Body of pancreas (tissue), 4 donors: ENCODE data around the gene GRAMD2A. TPM values are rescaled to one million over a fixed set of nuclear protein-coding genes. Genes with fewer than 3 reads are reported as not detected.

Experiments used
- ATAC-seq: fragments of 150-250 bp; one replicate; pipeline ENCODE4 v1.9.1; 2016
- DNase-seq, 4 donors: peaks; one replicate each; pipeline ENCODE4 v3.0.0-alpha.2; 2019
- H3K27ac ChIP-seq, 4 donors: fragments of 200-600 bp; sonication (generic); 1 replicate in 3 of 4; 2 replicates in 1 of 4; pipeline versions ENCODE4 v1.5.1 to v1.6.1; 2016 to 2019; ENCODE audit warnings: mild to moderate bottlenecking in 1 of 4, mixed read lengths in 1 of 4, moderate library complexity in 1 of 4
- H3K27me3 ChIP-seq, 2 donors: fragments of 200-600 bp; sonication (generic); one replicate each; pipeline ENCODE4 v1.6.0; 2016; ENCODE audit warnings: mild to moderate bottlenecking in 1 of 2
- H3K36me3 ChIP-seq, 2 donors: fragments of 200-600 bp; sonication (generic); replicated peaks in 1 of 2; 2 replicates each; pipeline ENCODE4 v1.5.1; 2016; ENCODE audit warnings: low read depth in 2 of 2; ENCODE audit not compliant: insufficient read depth in 1 of 2
- H3K4me1 ChIP-seq: fragments of 200-600 bp; sonication (generic); one replicate; pipeline ENCODE4 v1.6.0; 2016
- H3K4me3 ChIP-seq, 2 donors: fragments of 200-600 bp; sonication (generic); 1 replicate in 1 of 2; 2 replicates in 1 of 2; pipeline ENCODE4 v1.5.1; 2016 to 2019
- H3K9me3 ChIP-seq, 3 donors: fragments of 200-600 bp; sonication (generic); 1 replicate in 2 of 3; 2 replicates in 1 of 3; pipeline ENCODE4 v1.5.1; 2016
- CTCF ChIP-seq, 7 experiments: fragments of 450-650 bp in 4 of 7; fragments of 200-600 bp in 3 of 7; sonication (generic) in 3 of 7; IDR thresholded peaks; one replicate each; pipeline ENCODE4 v1.5.1; 2016 to 2019; ENCODE audit warnings: antibody characterized with exemption in 7 of 7
- POLR2A ChIP-seq, 3 donors: fragments of 450-650 bp; IDR thresholded peaks; one replicate each; pipeline ENCODE4 v1.6.1; 2016; ENCODE audit warnings: antibody characterized with exemption in 3 of 3, mild to moderate bottlenecking in 2 of 3
- WGBS, 2 donors: methylation state at CpG; one replicate each; pipeline ENCODE4 v1.1.5; 2017; 5-methylcytosine and 5-hydroxymethylcytosine counted together
- intact Hi-C: fragments of 100-400 bp; cut with DNase I; formaldehyde crosslinking; loops from one replicate; pipeline ENCODE4 v1.15.1; 2023
- total RNA-seq, 2 donors: library from RNA; depleted of rRNA; stranded (reverse); fragments of >200 nt; gene quantifications; one replicate each; pipeline ENCODE4 v1.1.0, GENCODE V29; 2016

The GRAMD2A gene
- total RNA-seq, 2 donors from 2014 or later = 0.26 TPM; not detected in 1

- TF ChIP-seq POLR2A (IDR thresholded peaks at IDR 0.05) (no peak), CTCF (IDR thresholded peaks at IDR 0.05) (no peak)
- intact Hi-C loops = no loop called here
- ATAC-seq (no peak), DNase-seq (no peak)
- Histone ChIP-seq H3K9me3 (no peaks in the 10 kb centered on the region), H3K4me3 (no peak overlapping the region), H3K4me1 (peaks cover 6% of the 10 kb centered on the region), H3K36me3 (no peaks in the 10 kb centered on the region), H3K27me3 (no peaks in the 10 kb centered on the region), H3K27ac (no peak overlapping the region)
- 97 to 100% methylated on average over 4 of the region's 4 CpGs for WGBS, 2 donors
Observed at GRCh38 chr15:72139667-72140066, 57.9 kb downstream of the GRAMD2A start.

- WGBS, 2 donors = 60 to 61% methylated on average over 4 of the region's 4 CpGs
- Histone ChIP-seq H3K4me3 (no peak overlapping the region), H3K27me3 (no peaks in the 10 kb centered on the region), H3K27ac (no peak overlapping the region), H3K4me1 (peaks cover 2% of the 10 kb centered on the region), H3K9me3 (no peaks in the 10 kb centered on the region), H3K36me3 (no peaks in the 10 kb centered on the region)
- intact Hi-C loops = no loop called here
- TF ChIP-seq CTCF (IDR thresholded peaks at IDR 0.05) (no peak), POLR2A (IDR thresholded peaks at IDR 0.05) (no peak)
- DNase-seq (no peak), ATAC-seq (no peak)
Observed at GRCh38 chr15:72136170-72137051, 61.2 kb downstream of the GRAMD2A start.

- Histone ChIP-seq H3K36me3 (no peaks in the 10 kb centered on the region), H3K9me3 (no peaks in the 10 kb centered on the region), H3K27me3 (no peaks in the 10 kb centered on the region), H3K4me1 (no peaks in the 10 kb centered on the region), H3K4me3 (no peak overlapping the region), H3K27ac (no peak overlapping the region)
- no peak for DNase-seq
- ATAC-seq = no peak
- WGBS, 2 donors = 49 to 52% methylated on average over 2 of the region's 2 CpGs
- no peak for TF ChIP-seq POLR2A (IDR thresholded peaks at IDR 0.05)
- no peak for TF ChIP-seq CTCF (IDR thresholded peaks at IDR 0.05)
- intact Hi-C loops = no loop called here
Observed at GRCh38 chr15:72135719-72136118, 61.9 kb downstream of the GRAMD2A start.

GRCh38 chr15:72133211-72133610 is 64.4 kb downstream of the GRAMD2A start:
- no peaks in the 10 kb centered on the region for H3K9me3 ChIP-seq
- DNase-seq = no peak
- intact Hi-C loops = no loop called here
- H3K4me1 ChIP-seq = no peaks in the 10 kb centered on the region
- H3K27ac ChIP-seq = no peak overlapping the region
- no peaks in the 10 kb centered on the region for H3K36me3 ChIP-seq
- WGBS, 2 donors = 89 to 96% methylated on average over 1 of the region's 1 CpG
- TF ChIP-seq POLR2A (IDR thresholded peaks at IDR 0.05) (no peak), CTCF (IDR thresholded peaks at IDR 0.05) (no peak)
- no peaks in the 10 kb centered on the region for H3K27me3 ChIP-seq
- no peak overlapping the region for H3K4me3 ChIP-seq
- ATAC-seq = no peak

GRCh38 chr15:72131922-72132321 is 65.7 kb downstream of the GRAMD2A start:
- H3K27ac ChIP-seq = no peak overlapping the region
- intact Hi-C loops = no loop called here
- no peak for TF ChIP-seq POLR2A (IDR thresholded peaks at IDR 0.05)
- no peak for TF ChIP-seq CTCF (IDR thresholded peaks at IDR 0.05)
- H3K9me3 ChIP-seq = no peaks in the 10 kb centered on the region
- no peaks in the 10 kb centered on the region for H3K36me3 ChIP-seq
- no peak overlapping the region for H3K4me3 ChIP-seq
- H3K27me3 ChIP-seq = no peaks in the 10 kb centered on the region
- 59 to 67% methylated on average over 3 of the region's 3 CpGs for WGBS, 2 donors
- no peaks in the 10 kb centered on the region for H3K4me1 ChIP-seq
- DNase-seq (no peak), ATAC-seq (no peak)
